HG03060 (cell line): ENCODE data around the gene KRTAP10-9.
"Not testable (repeated sequence)": the region's sequence is repeated elsewhere in the genome, so short reads cannot be mapped to it uniquely, and the experiment has no call there.

Experiments used
- ATAC-seq: cut with Tn5 transposase; IDR thresholded peaks from one replicate; pipeline ENCODE4 v1.9.1; 2021; ENCODE audit warnings: low read depth, moderate number of reproducible peaks; ENCODE audit not compliant: unreplicated experiment

Gene KRTAP10-9

DNA sequence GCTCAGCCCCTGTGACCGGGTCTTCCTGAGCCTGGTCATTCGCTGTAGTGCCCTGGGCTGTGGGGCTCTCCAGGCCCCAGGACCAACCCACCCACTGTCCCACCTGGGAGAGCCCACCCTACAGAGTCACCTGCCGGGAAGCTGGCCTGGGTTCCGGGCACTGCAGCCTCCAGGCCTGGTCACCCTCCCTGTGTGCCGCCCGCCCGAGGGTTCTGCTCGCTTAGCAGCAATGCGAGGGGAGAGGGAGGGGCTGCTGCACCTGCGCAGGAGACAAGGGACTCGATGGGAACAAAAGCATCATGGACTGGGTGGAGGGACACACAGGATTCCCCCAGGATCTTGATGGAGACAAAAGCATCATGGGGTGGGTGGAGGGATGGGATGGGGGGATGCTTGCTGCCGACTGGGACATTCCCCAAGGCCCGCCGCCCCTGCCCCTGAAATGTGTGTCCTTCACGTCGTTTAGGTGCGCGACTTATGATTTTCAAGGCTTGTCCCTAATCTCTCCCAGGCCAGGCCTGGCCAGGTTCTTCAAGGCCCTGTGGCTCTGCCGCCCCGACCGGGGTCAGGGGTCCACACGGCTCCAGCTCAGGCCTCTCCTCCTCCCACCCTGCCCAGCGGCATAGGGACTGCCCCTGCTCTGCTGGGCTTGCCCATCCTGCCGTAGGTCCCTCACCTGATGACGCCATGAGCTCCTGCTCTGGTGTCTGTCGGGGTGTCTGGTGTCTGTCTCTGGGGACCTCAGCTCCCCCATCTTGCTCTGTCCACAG, 13.3 kb upstream of the KRTAP10-9 start:
- no peak for ATAC-seq

DNA sequence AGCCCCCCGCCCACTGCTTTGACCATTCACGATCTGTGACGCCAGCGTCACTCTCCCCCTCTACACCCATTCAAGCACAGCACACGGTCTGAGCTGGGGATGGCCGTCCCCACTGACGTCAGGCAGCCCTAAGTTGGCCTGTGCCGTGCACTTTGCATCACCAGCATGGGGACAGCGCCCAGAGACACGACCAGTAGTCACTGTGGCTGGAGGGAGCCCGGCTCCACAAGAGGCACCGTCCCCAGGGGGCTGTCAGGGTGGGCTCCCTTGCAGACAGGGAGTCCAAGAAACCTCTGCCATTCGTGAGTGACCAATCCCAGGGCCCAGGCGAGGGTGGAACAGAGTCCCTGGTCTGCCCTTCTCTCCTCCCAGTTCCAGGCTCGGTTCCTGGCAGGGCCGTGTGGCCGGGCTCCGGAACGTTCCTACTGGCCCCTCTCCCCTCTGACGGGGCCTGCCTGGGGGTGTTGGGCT, 12.7 kb upstream of the KRTAP10-9 start:
- no peak for ATAC-seq

DNA sequence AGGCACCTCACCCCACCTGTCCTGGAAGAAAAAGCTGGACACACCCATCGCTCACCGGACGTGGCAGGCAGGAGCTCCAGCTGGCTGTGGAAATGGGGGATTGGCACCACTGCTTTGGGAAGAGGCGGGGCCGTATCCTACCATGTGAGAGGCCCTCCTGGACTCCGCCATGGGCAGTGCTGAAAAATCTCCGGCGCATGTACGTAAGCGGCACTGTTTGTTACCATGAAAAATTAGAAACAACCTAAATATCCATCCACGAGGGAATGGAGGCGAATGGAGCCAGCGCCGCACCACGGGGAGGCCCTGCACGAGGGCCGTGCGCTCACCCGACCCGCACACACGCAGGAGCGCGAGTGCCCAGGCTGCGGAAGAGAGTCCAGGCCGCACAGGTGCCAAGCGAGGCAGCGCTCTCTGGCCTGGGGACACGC, 11.9 kb upstream of the KRTAP10-9 start:
- ATAC-seq, result no peak

DNA sequence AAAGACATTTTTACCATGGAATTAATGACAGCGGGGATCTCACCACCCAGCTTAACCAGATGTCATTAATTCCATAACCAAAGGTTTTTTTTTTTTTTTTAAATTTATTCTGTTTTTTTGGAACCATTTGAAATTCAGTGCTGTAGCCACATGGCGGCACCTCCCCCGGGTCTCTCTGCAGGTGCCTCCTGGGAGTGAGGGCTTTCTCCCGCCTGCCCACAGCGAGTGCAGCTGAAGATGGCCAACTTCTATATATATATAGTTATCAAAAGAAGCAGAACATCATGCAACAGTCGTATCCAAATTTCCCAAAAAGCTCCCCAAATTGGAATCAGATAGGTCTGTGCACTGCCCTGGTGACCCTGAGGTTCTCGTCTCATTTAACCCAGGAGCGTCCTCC, 11.4 kb upstream of the KRTAP10-9 start:
- ATAC-seq, result no peak

DNA sequence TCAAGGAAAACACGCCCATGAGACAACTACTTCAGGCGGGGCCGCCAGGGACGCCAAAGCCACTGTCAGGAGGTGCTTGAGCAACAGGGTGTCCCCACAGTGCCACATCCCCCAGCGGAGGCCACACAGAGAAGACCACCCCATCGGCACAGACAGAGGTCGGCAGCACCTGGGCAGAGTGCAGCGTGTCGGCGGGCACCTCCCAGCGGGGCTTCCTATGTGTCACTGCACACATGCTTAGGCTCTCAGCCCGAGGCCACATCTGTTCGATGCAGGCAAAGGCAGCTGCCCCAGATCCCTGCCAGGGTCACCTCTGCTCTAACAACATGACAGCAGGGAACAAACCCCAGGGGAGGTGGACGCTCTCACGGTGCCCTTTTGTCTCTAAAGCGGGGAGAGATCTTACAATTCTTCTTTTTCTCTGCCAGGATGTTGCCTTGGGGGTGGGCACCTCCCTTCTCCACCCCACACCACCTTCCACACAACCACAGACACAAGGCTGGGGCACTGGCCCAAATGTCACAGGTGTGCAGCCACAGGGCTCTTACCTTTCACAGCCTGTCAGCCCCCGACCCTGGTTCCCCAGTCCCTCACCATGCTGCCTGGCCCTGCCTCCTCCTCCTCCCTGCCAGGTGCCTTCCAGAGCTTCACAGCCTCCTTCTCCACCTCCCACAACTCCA, 10.8 kb upstream of the KRTAP10-9 start:
- no peak for ATAC-seq

DNA sequence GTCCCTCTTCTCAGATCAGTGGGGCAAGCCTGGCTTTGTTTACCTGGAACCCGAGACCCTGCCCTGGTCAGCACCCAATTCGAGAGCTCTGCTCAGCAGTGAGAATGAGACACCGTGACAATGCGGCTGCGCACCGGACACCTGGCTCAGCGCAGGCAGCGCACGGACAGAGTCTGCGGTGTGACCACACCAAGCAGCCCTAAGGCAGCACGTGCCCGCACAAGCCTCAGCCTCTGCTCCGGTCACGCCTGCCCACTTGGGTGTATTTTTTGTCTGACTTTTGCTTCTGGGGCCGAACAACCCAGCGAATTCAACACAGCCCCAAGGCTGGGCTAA, 10.3 kb upstream of the KRTAP10-9 start:
- no peak for ATAC-seq

DNA sequence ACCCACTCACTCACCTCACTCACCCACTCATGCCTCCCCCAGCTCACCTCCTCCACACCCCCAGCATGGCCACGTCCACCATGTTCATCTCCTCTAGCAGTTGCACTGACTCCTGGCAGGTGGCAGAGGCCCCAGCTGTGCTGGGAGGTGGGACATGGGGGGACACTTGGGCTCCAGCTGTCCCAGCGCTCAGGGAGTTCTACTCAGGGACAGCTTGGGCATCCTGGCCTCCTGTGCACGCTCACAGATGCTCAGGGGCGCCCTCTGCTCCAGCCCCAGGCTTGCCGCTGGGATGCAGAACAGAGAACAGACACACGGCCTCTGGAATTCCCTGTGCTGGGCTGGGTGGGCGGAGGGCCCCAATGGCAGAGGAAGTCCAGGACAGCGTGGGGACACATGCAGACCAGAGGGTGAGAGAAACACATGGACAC, 9.8 kb upstream of the KRTAP10-9 start:
- ATAC-seq, result no peak

DNA sequence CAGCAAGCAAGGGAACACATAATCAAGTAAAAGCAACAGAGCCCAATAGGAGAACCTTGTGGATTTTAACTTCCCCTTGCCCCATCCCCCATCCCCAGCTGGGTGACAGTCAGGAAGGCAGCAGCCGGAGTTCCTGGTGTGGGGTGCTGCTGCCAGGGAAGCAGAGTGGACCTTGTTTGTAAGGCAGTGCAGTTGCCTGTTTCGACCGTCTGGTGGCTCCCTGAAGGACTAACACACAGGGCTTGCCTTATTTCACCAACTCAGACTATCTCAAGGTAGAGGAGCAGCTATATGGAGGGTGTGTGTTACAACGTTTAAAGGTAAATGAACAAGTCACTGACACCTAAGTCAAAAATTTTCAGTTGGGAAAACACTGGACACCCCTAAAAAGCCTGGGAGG, 8.4 kb upstream of the KRTAP10-9 start:
- no peak for ATAC-seq

DNA sequence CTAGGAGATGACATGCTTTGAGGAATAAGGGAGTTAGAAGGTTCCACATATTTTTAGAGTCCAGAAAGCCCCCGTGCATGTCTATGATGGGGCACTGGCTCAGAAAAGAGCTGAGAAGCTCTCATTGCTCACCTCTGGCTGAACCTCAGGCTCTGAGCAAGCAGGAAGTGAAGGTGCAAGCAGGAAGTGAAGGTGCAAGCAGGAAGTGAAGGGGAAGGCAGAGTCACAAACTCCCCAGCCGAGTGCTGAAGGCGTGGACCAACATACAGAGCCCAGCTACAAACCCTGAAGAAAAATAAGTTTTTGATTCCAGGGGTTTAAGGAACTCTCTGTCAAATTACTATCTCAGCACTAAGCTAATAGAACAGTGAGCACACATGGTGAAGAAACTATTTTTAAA, 8.0 kb upstream of the KRTAP10-9 start:
- ATAC-seq, result no peak

DNA sequence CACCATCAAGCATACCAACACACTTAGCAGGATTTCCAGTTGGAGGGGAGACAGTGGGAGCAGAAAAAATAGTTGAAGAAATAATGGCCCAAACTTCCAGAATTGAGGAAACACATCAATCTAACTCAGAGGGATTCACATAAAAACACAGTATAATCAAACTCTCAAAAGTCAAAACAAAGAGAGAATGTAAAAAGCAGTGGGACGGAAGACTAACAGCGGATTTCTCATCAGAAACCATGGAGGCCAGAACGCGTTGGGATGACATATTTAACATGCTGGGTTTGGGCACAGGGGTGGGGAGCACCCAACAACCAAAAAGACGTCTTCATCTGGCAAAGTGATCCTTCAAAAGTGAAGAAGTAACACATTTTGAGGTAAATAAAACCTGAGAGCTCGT, 7.0 kb upstream of the KRTAP10-9 start:
- no peak for ATAC-seq

DNA sequence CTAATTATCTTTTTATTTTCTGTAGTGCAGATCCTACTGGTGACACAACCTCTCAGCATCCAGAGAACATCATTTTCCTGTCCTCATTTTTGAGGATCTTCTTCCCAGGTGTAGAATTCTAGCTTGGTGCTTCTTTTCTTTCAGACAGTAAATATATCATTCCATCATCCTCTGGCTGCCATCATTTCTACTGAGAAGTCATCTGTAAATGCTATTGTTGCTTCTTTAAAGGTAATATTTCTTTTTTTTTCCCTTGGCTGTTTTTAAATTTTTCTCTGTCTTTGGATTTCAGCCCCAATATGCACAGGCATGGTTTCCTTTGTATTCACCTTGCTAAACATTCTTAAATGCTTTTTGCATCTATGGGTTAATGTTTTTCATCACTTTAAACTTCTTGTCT, 3.3 kb upstream of the KRTAP10-9 start:
- no peak for ATAC-seq

DNA sequence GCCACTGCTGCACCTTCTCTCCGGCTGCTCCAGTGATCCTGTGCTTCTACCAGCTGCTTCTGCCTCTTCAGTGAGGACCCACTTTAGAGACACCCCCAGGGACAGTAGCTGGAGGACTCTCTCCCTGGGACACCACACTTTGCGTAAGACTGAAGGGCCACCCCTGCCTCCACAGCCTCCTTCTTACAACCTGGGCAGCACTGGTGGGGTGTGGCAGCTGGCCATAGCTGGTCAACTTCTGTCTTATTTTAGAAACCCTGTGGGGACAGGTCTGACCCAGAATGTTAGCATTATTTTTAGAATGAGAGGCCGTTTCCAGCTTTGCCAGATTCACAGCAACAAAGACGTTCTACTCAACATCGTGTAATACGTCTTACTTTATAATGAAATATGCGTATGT, 1.1 kb upstream of the KRTAP10-9 start:
- no peak for ATAC-seq

DNA sequence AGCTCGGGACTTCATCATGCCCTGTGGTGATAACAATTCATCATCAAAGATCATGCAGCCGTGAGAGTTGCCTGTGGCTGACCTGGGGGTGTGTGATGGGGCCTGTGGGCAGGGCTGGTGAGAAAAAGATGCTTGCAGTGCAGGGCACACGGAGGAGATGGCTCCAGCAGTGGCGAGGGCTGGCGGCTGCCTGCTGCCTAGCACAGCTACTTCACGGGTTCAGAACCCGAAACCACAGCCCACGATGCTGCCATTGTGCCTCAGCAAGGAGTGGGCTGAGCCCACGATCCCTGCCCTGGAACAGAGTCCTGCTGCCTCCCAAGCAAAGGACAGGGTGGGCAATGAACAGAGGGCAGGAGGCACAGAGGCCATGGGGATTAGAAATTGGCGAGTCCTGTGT, 631 bp upstream of the KRTAP10-9 start:
- no peak for ATAC-seq

DNA sequence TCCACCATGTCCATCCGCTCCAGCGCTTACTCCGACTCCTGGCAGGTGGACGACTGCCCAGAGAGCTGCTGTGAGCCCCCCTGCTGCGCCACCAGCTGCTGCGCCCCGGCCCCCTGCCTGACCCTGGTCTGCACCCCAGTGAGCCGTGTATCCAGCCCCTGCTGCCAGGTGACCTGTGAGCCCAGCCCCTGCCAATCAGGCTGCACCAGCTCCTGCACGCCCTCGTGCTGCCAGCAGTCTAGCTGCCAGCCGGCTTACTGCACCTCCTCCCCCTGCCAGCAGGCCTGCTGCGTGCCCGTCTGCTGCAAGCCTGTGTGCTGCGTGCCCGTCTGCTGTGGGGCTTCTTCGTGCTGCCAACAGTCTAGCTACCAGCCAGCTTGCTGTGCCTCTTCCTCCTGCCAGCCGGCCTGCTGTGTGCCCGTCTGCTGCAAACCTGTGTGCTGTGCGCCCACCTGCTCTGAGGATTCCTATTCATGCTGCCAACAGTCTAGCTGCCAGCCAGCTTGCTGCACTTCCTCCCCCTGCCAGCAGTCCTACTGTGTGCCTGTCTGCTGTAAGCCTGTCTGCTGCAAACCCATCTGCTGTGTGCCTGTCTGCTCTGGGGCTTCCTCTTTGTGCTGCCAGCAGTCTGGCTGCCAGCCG, 409 bp downstream of the KRTAP10-9 start:
- ATAC-seq, result not testable (repeated sequence)

DNA sequence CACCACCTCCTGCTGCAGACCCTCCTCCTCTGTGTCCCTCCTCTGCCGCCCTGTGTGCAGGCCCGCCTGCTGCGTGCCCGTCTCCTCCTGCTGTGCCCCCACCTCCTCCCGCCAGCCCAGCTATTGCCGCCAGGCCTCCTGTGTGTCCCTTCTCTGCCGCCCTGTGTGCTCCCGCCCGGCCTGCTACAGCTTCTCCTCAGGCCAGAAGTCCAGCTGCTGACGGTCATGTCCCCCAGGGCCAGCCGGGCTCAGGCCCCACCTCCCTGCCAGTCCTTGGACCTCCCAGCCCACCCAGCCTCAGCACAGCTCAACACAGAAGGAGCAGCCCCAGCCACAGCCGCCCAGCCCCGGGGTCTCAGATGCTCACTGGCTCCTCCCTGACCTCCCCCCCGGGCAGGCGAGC, 939 bp downstream of the KRTAP10-9 start:
- ATAC-seq, result not testable (repeated sequence)

DNA sequence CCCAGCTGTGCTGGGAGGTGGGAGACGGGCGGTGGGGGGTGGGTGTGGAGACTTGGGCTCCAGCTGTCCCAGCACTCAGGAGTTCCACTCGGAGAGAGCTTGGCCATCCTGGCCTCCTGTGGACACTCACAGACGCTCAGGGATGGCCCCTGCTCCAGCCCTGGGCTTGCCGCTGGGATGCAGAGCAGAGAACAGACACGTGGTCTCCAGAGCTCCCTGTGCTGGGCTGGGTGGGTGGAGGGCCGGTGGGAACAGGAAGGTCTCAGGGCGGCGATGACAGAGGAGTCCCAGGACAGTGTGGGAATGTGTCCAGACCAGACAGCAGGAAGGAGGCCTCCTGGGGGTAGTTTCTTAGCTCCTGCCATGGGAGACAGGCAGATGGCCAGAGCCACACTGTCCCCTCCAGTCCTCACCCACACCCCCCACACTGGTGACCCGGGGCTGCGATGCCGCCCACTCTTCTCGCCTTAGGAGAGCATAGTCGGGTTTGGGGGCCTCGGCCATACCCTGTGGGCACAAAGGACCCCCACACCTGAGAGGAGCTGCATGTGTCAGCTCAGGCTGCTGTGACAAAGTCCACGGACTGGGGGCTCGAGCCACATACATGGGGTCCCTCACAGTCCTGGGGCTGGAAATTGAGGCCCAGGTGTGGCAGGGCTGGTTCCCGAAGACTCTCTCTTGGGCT, 2.0 kb downstream of the KRTAP10-9 start:
- ATAC-seq, result no peak

DNA sequence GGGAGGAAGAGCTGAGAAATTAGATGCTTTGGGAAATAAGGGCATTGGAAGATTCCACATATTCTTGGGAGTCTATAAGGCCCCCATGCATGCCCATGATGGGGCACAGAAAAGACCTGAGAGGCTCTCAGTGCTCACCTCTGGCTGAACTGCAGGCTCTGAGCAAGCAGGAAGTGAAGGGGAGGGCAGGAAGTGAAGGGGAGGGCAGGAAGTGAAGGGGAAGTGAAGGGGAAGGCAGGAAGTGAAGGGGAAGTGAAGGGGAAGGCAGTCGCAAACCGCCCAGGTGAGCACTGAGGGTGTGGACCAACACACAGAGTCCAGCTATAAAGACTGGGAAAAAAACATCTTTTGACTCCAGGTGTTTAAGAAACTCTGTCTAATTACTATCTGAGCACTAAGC, 3.5 kb downstream of the KRTAP10-9 start:
- no peak for ATAC-seq

DNA sequence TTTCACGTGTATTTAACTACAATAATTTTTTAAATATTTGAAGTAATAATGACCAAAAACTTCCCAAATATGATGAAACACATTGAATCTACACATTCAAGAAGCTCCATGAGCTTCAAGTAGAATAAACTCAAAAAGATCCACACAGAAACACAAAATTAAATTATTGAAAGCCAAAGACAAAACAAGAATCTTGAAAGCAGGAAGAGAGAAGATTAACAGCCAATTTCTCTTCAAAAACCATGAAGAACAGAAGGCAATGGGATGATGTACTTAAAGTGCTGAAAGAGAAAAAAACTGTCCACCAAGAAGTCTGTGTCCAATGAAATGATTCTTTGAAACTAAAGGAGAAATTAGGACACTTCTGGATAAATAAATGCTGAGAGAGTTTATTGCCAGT, 5.2 kb downstream of the KRTAP10-9 start:
- ATAC-seq, result no peak

DNA sequence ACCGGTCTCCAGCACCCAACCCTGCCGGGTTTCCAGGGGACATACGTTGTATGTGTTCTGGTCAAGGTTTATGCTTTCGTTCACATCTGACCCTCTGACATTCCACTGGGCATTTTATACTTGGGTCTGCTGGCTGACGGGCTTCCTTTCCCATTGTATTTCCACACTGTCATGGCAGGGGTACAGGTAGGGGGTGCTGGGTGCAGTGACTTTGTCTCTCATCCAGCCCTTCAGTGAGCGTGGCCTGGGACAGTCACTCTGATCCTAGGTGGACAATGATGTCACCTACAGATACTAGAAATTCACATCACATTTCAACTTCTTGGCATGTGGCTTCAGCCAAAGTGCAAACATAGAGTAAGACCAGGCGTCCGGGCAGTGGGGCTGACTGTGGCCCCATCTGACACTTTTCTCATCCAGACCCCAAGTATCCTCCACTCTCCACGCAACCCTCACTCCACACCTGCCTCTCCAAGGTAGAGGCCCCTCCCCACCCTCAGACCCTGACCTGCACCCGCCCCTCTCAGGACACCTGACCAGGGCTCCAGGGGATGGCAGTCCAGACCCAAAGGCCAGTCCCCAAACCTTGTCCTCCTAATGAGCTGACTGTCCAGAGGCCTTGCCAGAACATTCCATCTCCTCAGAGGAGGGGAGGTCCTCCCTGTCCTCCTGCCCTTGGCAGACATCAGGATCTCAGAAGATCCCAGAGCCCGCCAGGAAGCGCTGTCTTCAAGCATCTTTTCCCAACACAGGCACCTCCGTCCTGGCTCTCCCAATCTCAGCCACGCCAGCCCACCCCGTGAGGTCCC, 9.5 kb downstream of the KRTAP10-9 start:
- no peak for ATAC-seq
